Measurements from ENCODE around the gene FKBP4.

- TF ChIP-seq POLR2A (IDR thresholded peaks at IDR 0.05) (no peak), CTCF (IDR thresholded peaks at IDR 0.05) (no peak)
Measured at GRCh38 chr12:2765052-2765451, 29.7 kb upstream of the FKBP4 start.
